Measurements from ENCODE around the gene NCOR2.

NCOR2 gene

GRCh38 chr12:124544311-124544970 is 23.0 kb downstream of the NCOR2 start:
- DNase-seq (ENCODE audit: low read depth in 2 of 2): no peak

DNA sequence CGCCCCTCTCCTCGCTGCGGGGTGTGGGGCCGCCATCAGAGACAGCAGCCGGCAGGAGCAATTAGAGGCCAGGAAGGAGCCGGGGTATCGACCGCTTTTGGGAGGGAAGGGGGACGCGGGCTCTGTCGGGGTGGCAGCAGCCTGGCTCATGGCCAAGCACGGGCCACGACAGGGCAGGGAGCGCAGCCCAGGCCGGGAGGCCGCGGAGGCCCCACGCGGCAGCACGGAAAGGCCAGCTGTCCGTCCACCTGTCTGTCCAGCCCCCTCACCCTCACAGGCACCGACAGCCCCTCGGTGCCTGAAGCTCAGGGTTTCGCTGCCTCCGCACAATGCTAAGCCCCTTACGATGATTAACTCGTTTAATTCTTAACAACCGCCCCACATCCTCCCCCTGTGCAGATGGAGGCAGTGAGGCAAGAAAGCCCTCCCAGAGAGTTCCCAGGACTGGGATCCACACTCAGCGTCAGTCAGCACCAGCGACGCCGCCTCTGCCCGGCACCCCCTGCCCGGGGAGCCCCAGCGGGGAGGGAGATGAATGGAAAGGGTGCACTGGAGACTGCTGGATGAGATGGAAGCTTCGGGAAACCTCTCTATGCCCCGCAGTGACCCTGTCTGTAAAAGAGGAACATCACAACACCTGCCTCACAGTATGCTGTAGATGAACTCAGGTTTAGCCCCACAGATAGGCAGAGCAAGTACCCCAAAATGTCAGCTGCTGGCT is 23.7 kb downstream of the NCOR2 start:
- DNase-seq (ENCODE audit: low read depth in 2 of 2): no peak

GRCh38 chr12:124543052-124543589 is 24.3 kb downstream of the NCOR2 start:
- no peak for DNase-seq (ENCODE audit: low read depth in 2 of 2)

GRCh38 chr12:124542021-124542949 is 25.1 kb downstream of the NCOR2 start:
- DNase-seq (ENCODE audit: low read depth in 2 of 2): no peak

GRCh38 chr12:124541322-124541721 is 26.1 kb downstream of the NCOR2 start:
- DNase-seq (ENCODE audit: low read depth in 2 of 2): no peak

- no peak for DNase-seq (ENCODE audit: low read depth in 2 of 2)
Observed at GRCh38 chr12:124539084-124540041, 28.0 kb downstream of the NCOR2 start.

DNA sequence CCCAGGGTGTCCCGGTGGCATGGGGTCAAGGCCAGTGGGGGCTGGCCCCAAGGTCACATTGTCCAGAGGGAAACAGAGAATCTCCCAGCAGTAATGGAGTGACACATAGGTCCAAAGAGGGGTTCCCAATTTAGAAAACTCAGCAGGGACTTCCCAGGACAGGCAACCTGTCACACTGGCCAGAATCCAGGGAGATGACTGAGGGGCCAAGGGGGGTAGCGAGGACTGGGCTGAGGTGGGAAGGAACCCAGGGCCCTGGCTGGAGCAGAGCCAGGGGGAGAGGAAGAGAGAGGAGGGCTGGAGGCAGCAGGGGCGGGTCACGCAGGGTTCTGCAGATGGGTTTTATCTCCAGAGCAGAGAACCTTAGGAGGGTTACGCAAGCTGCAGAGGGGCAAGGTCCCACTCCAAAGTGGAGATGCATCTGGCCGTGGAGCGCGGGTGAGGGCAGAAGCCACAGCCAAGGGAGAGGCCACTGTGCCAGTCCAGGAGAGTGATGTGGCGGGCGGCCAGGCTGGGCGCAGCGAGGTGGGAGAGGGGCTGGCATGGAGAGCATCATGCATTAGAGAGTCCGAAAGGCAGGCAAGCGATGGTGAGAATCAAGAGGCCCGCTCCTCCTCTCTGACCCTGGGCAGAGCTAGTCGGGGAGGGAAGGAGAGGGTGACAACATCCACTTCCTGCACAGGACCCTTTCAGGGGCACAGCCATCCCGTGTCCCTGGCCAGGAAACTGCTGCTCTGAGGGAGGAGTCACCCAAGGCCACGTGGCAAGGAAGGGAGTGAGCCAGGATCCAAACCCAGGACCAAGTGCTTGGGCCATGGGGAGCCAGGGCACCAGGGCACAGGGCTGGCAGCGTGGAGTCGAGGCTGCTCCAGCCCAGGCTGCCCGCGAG is 29.0 kb downstream of the NCOR2 start:
- DNase-seq (ENCODE audit: low read depth in 2 of 2): no peak

DNA sequence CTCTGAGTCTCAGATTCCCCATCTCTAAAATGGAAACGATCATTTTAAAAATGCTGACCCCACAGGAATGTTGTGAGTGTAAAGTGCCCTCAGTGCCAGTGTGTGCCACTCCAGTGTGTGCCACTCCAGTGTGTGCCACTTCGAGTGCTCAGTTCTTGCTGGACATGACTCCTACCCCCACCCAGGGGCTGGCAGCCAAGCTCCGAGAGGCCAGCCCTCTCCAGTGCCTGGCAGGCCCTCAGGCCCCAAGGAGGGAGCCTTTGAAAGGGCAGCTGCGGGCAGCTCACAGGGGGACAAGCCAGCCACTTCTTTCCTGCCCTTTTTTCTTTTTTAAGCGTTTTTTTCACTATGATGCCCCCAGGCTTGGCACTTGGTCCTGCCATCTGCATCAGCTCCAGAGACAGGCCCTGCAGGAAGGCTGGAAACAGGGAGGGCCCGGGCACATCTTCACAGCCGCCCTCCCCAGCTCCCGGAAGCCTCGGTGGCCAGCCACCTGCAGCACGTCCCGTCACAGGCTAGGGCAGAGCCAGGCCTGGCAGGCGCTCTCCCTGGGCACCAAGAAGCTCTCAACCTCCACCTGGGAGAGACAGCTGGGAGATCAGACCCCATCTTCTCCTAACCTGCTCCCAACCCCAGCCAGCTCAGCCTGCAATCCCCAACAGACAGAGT is 29.8 kb downstream of the NCOR2 start:
- DNase-seq (ENCODE audit: low read depth in 2 of 2): no peak

DNA sequence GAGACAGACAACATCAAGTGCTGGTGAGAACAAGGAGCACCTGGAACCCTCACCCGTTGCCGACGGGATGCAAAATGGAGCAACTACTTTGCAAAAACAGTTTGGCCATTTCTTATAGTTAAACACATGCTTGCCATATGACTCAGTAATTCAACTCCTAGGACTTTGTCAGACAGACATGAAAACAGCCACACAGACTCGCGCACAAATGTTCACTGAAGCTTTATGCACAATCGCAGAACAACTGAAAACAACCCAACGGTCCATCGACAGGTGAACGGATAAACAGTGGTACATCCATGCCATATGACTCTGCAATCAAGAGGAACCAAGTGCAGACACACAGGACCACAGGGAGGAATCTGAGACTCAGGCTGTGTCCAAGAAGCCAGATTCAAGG is 30.8 kb downstream of the NCOR2 start:
- DNase-seq (ENCODE audit: low read depth in 2 of 2): no peak

- DNase-seq (ENCODE audit: low read depth in 2 of 2): no peak
Observed at GRCh38 chr12:124534776-124535740, 32.4 kb downstream of the NCOR2 start.

GRCh38 chr12:124533456-124533855 is 34.0 kb downstream of the NCOR2 start:
- DNase-seq (ENCODE audit: low read depth in 2 of 2): no peak

GRCh38 chr12:124532967-124533366 is 34.4 kb downstream of the NCOR2 start:
- DNase-seq (ENCODE audit: low read depth in 2 of 2): no peak

DNA sequence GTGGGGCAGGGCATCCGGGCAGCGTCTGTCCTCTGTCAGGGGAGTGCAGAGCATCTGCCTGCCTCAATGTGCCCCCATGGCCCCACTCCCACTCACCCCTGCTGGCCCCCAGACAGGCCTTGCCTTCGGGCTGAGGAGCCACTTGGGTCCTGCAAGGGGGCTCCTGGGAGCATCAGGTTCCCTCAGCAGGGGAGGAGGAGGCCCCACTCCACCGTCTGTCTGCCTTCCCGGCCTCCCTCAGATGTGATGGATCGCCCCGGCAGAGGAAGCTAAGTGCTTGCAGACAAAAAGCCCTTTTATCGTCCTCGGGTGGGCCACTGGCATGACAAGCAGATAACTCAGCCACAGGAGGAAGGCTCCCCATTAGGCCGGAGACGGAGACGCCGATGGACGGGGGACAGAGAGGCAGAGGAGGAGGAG is 35.1 kb downstream of the NCOR2 start:
- DNase-seq (ENCODE audit: low read depth in 2 of 2): no peak

DNA sequence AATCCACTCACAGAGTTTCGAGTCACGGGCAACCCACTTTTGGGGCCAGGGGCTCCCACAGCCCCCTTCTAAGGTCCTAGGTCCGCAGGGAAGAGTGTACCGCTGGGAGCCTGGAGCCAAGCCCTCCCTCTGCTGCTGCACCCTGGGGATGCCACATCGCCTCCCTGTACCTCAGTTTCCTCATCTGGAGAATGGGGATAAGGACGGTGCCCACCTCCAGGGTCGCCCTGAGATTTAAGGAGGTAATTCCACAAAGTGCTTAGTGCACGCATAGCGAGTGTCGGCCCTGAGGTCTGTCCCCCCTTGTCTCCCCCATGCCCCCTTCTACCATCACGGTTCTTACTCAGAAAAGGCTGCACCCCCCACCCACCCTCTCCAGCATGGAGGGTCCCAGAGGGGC is 35.5 kb downstream of the NCOR2 start:
- DNase-seq (ENCODE audit: low read depth in 2 of 2): no peak

GRCh38 chr12:124531281-124531745 is 36.1 kb downstream of the NCOR2 start:
- no peak for DNase-seq (ENCODE audit: low read depth in 2 of 2)

- no peak for DNase-seq (ENCODE audit: low read depth in 2 of 2)
Observed at GRCh38 chr12:124530637-124531263, 36.7 kb downstream of the NCOR2 start.

DNA sequence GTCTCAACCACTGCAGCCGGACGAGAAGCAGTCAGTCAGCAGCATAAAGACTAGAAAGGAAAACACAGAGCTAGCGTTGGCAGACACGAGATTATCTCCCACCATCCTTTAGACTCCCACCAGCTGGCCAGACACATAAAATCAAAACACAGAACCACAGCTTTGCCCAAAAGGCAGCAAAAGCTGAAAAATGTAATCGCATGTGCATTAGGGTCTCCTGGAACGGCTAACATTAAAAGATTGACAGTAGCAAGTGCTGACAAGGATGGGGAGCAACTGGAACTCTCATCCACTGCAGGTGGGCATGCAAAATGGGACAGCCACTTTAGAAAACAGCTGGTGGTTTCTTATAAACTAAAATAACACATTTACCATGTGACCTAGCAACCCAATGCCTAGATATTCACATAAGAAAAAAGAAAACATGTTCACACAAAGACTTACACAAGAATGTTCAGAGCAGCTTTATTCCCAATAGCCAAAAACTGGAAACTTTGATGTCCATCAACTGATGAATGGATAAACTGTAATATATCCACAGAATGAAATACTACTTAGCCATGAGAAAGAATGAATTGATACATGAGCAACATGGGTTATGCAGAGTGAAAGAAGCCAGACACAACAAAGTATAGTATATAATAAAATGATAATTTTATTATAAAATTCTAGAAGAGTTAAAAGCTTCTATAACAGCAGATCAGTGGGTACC is 37.7 kb downstream of the NCOR2 start:
- no peak for DNase-seq (ENCODE audit: low read depth in 2 of 2)
